GM19324 (cell line): ENCODE results near the gene PTPN13.

ENCODE experiments used
- ATAC-seq: cut with Tn5 transposase; IDR thresholded peaks from one replicate; pipeline ENCODE4 v1.9.1; 2021; ENCODE audit warnings: mild to moderate bottlenecking, moderate library complexity; ENCODE audit not compliant: unreplicated experiment, low FRiP score

PTPN13 gene

DNA sequence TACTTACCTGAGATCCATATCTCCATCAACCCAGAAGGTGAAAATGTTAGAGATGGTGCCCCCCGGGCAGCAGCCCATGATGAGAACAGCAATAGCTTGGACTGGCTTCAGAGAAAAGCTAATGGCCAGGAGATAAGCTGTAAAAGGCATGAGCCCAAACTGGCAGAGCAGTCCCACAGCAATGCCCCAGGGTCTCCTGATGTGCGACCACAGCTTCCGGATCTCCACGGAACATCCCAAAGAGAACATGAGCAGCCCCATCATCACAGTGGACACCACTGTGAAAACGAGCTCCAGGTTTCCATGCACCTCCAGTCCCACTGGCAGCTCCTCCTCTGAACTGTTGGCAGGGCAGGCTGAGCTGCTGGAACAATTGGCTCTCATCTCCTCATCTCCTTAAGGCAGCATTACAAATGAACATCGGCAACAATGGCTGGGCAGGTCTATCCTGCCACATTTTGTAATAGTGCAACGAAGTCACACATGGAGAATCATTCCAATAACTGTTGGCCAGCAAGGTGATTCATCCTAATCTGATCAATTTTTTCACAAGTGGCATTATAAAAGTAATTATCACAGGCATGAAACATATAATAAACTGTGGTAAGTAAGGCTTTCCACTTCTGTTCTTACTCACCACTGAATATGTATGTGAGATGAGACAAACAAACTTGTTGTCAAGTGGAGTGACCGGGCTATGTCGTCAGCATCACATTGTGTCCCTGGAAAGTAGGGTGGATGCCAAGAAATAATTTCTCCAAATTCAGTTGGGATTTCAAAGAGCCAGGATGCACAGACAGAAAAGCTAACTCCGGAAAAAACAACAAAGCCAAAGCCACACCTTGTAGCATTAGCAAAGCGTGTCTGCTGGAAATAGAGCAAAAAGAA lies 254.9 kb downstream of the PTPN13 start, which contains the start of gene SLC10A6:
Gene SLC10A6 (minus strand): TSS at position 653 of the 888 bp plus-strand sequence. CDS start 269 bp downstream, at position 384.
- ATAC-seq = no peak

DNA sequence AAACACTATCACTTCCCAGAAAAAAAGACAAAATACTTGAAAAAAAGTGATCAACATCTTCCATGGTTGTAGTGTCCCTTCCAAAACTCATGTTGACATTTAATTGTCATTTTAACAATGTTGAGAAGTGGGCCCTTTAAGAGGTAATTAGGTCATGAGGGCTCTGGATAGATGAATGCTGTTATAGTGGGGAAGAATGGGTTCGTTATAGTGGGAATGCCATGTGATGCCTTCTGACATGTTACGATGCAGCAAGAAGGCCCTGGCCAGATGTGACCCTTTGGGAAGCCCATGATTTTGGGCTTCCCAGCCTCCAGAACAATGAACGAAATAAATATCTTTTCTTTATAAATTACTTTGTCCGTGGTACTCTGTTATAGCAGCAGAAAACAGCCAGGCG lies 259.1 kb downstream of the PTPN13 start:
- no peak for ATAC-seq

DNA sequence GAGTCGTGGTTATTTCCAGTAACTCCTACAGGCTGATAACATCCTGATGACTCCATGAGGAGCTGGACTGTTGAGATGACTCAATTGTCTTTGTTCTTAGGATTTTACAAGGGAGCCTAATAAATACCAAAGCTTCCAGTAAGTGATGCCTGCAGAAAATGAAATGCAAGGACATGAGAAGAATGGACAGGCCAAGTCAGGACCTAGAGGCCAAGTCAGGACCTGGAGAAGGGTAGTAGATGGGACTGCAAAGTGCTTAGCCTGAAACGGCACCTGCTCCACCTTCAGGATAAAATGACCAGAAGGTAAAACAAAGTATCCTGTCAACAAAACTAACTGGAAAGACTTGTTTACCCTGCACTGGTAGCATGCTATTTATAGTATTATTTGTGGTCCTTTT lies 261.5 kb downstream of the PTPN13 start:
- no peak for ATAC-seq

DNA sequence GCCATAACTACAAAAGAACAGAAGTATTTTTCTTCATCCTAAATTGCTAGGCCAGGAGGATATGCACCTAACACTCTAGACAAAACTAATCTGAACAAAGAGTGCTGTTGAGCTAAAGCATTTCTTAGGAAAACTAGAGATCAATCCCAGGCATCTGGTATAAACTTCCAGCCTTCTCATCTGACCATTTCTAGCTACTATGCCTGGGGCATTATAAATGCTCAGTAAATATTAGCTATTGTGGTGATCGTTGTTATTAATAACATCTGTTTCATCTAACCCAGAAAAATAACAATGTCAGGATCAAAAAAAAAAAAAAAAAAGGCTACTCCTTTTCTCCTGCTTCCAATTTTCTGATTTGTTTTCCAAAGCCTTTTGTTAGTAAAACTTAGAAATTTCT lies 262.8 kb downstream of the PTPN13 start:
- no peak for ATAC-seq

DNA sequence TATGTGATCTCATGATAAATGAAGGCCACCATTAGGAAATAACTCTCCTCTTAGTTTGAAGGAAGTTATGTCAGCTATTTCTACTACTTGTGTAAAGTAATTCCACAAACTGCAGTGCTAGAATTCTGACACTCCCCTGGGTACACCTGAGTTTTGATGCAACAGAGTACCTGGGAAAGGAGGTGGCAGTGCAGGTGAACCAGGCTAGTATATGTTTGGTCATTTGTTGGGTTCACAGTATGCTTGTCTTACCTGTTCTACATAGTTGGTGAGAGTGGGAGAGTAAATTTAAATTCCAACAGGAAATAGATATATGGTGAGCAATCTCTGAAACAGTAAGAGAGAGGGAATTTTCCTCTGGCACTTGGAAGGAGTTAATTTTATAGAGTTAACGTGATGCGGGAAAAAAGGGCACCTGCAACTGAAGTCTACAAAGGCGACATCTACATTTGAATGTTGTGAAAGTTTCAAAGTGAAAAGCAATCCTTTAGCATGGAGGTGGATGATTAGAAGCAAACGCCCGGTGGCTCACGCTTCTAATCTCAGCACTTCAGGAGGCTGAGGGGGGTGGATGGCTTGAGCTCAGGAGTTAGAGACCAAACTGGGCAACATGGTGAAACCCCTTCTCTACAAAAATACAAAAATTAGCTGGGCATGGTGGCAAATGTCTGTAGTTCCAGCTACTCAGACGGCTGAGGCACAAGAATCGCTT lies 263.4 kb downstream of the PTPN13 start:
- ATAC-seq = no peak
